PC-9 (cell line): ENCODE measurements around the gene ZCCHC4. TPM values are rescaled to one million over a fixed set of nuclear protein-coding genes. Genes with fewer than 3 reads are reported as not detected.

Experiments
- BruUV-seq: library from RNA; stranded (reverse); fragments of 400-500 nt; replicated peaks from 2 replicates; lab custom pipeline; 2021; lab: Mats Ljungman, UMichigan
- CTCF ChIA-PET: fragments of 300-600 bp; sonication (Branson Sonifier 250); formaldehyde crosslinking; loops from one replicate; lab custom pipeline; 2022; ENCODE audit warnings: antibody characterized with exemption; lab: Charles Lee
- POLR2A ChIA-PET: fragments of 300-600 bp; sonication (Branson Sonifier 250); formaldehyde crosslinking; loops from one replicate; lab custom pipeline; 2022; ENCODE audit warnings: antibody characterized with exemption; ENCODE audit not compliant: unreplicated experiment; lab: Charles Lee
- DNase-seq, 2 experiments: peaks; one replicate each; pipeline versions ENCODE4 v3.0.0 to v3.0.0-alpha.2; 2015 to 2022; ENCODE audit warnings: mixed read lengths in 1 of 2
- H2AFZ ChIP-seq: fragments of 200-600 bp; sonication (generic); 2 replicates; pipeline ENCODE4 v1.8.1; 2017; ENCODE audit warnings: antibody characterized with exemption
- H3F3A ChIP-seq: fragments of 200-600 bp; sonication (generic); 2 replicates; pipeline ENCODE4 v1.8.1; 2017; ENCODE audit warnings: antibody characterized with exemption, mild to moderate bottlenecking, low read depth; ENCODE audit not compliant: insufficient read depth
- H3K27ac ChIP-seq: fragments of 200-600 bp; sonication (generic); 2 replicates; pipeline ENCODE4 v1.6.1; 2016; ENCODE audit warnings: mixed run types
- H3K27me3 ChIP-seq: fragments of 200-600 bp; sonication (generic); 2 replicates; pipeline ENCODE4 v1.6.1; 2016; ENCODE audit warnings: low read depth, mixed run types; ENCODE audit not compliant: insufficient read depth
- H3K36me3 ChIP-seq: fragments of 200-600 bp; sonication (generic); 2 replicates; pipeline ENCODE4 v1.6.1; 2016; ENCODE audit warnings: low read depth, mixed run types
- H3K4me1 ChIP-seq: fragments of 200-600 bp; sonication (generic); replicated peaks from 2 replicates; pipeline ENCODE4 v1.6.1; 2016; ENCODE audit warnings: mixed run types; ENCODE audit not compliant: insufficient read depth
- H3K4me2 ChIP-seq: fragments of 200-600 bp; sonication (generic); 2 replicates; pipeline ENCODE4 v1.6.1; 2017; ENCODE audit warnings: mixed run types
- H3K4me3 ChIP-seq: fragments of 200-600 bp; sonication (generic); 2 replicates; pipeline ENCODE4 v1.6.1; 2016; ENCODE audit warnings: mixed run types
- H3K79me2 ChIP-seq: fragments of 200-600 bp; sonication (generic); 2 replicates; pipeline ENCODE4 v1.6.1; 2017; ENCODE audit warnings: low read depth, mixed run types
- H3K9me2 ChIP-seq: fragments of 200-600 bp; sonication (generic); 2 replicates; pipeline ENCODE4 v1.8.1; 2017; ENCODE audit warnings: mild to moderate bottlenecking; ENCODE audit not compliant: insufficient read depth
- H3K9me3 ChIP-seq: fragments of 200-600 bp; sonication (generic); 2 replicates; pipeline ENCODE4 v1.8.1; 2016; ENCODE audit warnings: low read depth; ENCODE audit not compliant: insufficient read depth
- H4K20me1 ChIP-seq: fragments of 200-600 bp; sonication (generic); 2 replicates; pipeline ENCODE4 v1.8.1; 2017; ENCODE audit not compliant: insufficient read depth
- CTCF ChIP-seq: fragments of 200-600 bp; sonication (generic); conservative IDR thresholded peaks from 2 replicates; pipeline ENCODE4 v1.6.1; 2017; ENCODE audit warnings: mixed run types, antibody characterized with exemption, mild to moderate bottlenecking, moderate library complexity
- EZH2 ChIP-seq: fragments of 200-600 bp; sonication (generic); IDR thresholded peaks from 2 replicates; pipeline ENCODE4 v1.8.0; 2017; ENCODE audit warnings: antibody characterized with exemption, low read depth
- intact Hi-C: fragments of 100-400 bp; cut with micrococcal nuclease; formaldehyde crosslinking; loops from one replicate; pipeline ENCODE4 v1.10.0; 2022; ENCODE audit not compliant: unreplicated experiment
- total RNA-seq: library from RNA; stranded (reverse); gene quantifications from 2 replicates; pipeline ENCODE4 v1.2.3, GENCODE V29; 2021

The ZCCHC4 gene
- total RNA-seq, 1 experiment from 2014 or later = 11.7 TPM

GRCh38 chr4:25330905-25331808, 18.6 kb downstream of the ZCCHC4 start:
- no TSS peak for BruUV-seq
- no peak overlapping the region for H3K27ac ChIP-seq
- CTCF ChIA-PET = no interaction called here

GRCh38 chr4:25343671-25344070, 31.1 kb downstream of the ZCCHC4 start:
- H3K9me2 ChIP-seq = no peaks in the 10 kb centered on the region
- H4K20me1 ChIP-seq = no peaks in the 10 kb centered on the region
- 0 out of 2 replicates have a peak, but pooled peaks cover 2% of the 10 kb centered on the region for H3K79me2 ChIP-seq
- no peak overlapping the region for H3K4me3 ChIP-seq
- ChIA-PET POLR2A (no interaction called here), CTCF (no interaction called here)
- intact Hi-C loops = no loop called here
- H2AFZ ChIP-seq = no peak overlapping the region
- no TSS peak for BruUV-seq
- no peak for DNase-seq
- H3K27ac ChIP-seq = no peak overlapping the region
- no peak overlapping the region for H3K4me2 ChIP-seq
- no peaks in the 10 kb centered on the region for H3F3A ChIP-seq
- no peaks in the 10 kb centered on the region for H3K27me3 ChIP-seq
- TF ChIP-seq EZH2 = no peak
- TF ChIP-seq CTCF = no peak
- no peaks in the 10 kb centered on the region for H3K36me3 ChIP-seq
- no peaks in the 10 kb centered on the region for H3K4me1 ChIP-seq
- no peaks in the 10 kb centered on the region for H3K9me3 ChIP-seq

More at GRCh38 chr4:25330905-25331808, 18.6 kb downstream of the ZCCHC4 start:
- H4K20me1 ChIP-seq = no peaks in the 10 kb centered on the region
- POLR2A ChIA-PET = no interaction called here
- intact Hi-C loops = no loop called here
- H2AFZ ChIP-seq = no peak overlapping the region
- DNase-seq = no peak
- H3K36me3 ChIP-seq = no peaks in the 10 kb centered on the region
- H3K4me1 ChIP-seq = no peaks in the 10 kb centered on the region
- TF ChIP-seq CTCF (no peak), EZH2 (no peak)
- H3K9me2 ChIP-seq = no peaks in the 10 kb centered on the region
- H3K9me3 ChIP-seq = no peaks in the 10 kb centered on the region
- no peaks in the 10 kb centered on the region for H3K27me3 ChIP-seq
- no peaks in the 10 kb centered on the region for H3K79me2 ChIP-seq
- no peaks in the 10 kb centered on the region for H3F3A ChIP-seq
- no peak overlapping the region for H3K4me3 ChIP-seq
- H3K4me2 ChIP-seq = no peak overlapping the region

- TF ChIP-seq CTCF (no peak), EZH2 (no peak)
- POLR2A ChIA-PET = no interaction called here
- Histone ChIP-seq H3K36me3 (no peaks in the 10 kb centered on the region), H3K9me2 (no peaks in the 10 kb centered on the region), H3F3A (no peaks in the 10 kb centered on the region), H3K9me3 (no peaks in the 10 kb centered on the region), H3K4me2 (no peak overlapping the region), H3K4me3 (no peak overlapping the region), H3K4me1 (no peaks in the 10 kb centered on the region), H3K27me3 (no peaks in the 10 kb centered on the region), H4K20me1 (no peaks in the 10 kb centered on the region), H3K27ac (no peak overlapping the region), H3K79me2 (0 out of 2 replicates have a peak, but pooled peaks cover 2% of the 10 kb centered on the region), H2AFZ (no peak overlapping the region)
- CTCF ChIA-PET = interaction anchor here (0.7 kb wide), 1 partner anchor 112 kb away, joined by 4 read pairs; no protein-coding TSS in a partner anchor
- intact Hi-C loops = no loop called here
- BruUV-seq = no TSS peak
- DNase-seq = no peak
These were observed 33.2 kb downstream of the ZCCHC4 start for GRCh38 chr4:25345744-25346143.
